ENCODE results near the gene PHLDB1. TPM values are rescaled to one million over a fixed set of nuclear protein-coding genes. Genes with fewer than 3 reads are reported as not detected.
"Not testable (repeated sequence)": the region's sequence is repeated elsewhere in the genome, so short reads cannot be mapped to it uniquely, and the experiment has no call there.

Gene PHLDB1
- total RNA-seq, 1 experiment from 2014 or later, result 76.7 TPM

DNA sequence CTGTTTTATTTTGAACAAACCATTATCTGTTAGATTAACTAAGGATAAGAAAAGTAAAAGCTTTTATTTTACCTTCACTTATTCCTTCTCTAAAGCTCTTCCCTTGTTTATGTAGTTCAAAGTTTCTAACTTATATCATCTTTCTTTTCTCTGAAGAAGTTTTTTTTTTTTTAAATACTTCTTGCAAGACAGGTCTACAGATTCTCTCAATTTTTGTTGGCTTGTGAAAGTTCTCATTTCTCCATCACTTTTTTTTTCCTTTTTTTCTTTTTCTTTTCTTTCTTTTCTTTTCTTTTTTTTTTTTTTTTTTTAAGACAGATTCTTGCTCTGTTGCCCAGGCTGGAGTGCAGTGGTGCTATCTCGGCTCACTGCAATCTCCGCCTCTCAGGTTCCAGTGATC is 76.8 kb downstream of the PHLDB1 start:
- DNase-seq (ENCODE audit: low read depth), result no peak

DNA sequence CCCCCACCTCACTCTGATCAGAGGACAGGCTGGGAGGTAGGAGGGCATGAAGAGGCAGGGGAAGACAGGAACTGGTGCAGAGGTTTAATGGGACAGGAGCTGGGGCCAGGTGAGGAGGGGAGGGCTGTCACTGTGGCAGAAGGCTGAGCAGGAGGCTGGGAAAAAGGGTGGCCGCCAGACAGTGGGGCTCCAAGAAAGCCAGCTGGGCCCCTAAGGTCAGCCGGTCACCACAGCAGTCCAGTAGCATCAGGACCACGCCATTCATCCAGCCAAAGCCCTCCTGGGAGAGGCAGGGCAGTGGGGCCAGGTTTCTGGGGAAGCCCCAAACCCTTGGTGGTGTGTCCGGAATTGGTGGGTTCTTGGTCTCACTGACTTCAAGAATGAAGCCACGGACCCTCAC is 80.5 kb downstream of the PHLDB1 start:
- no peak for DNase-seq (ENCODE audit: low read depth)

DNA sequence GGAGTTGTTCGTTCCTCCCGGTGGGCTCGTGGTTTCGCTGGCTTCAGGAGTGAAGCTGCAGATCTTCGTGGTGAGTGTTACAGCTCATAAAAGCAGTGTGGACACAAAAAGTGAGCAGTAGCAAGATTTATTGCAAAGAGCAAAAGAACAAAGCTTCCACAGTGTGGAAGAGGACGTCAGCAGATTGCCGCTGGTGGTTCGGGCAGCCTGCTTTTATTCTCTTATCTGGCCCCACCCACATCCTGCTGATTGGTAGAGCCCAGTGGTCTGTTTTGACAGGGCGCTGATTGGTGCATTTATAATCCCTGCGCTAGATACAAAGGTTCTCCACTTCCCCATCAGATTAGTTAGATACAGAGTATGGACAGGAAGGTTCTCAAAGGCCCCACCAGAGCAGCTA is 80.9 kb downstream of the PHLDB1 start:
- DNase-seq (ENCODE audit: low read depth), result not testable (repeated sequence)

DNA sequence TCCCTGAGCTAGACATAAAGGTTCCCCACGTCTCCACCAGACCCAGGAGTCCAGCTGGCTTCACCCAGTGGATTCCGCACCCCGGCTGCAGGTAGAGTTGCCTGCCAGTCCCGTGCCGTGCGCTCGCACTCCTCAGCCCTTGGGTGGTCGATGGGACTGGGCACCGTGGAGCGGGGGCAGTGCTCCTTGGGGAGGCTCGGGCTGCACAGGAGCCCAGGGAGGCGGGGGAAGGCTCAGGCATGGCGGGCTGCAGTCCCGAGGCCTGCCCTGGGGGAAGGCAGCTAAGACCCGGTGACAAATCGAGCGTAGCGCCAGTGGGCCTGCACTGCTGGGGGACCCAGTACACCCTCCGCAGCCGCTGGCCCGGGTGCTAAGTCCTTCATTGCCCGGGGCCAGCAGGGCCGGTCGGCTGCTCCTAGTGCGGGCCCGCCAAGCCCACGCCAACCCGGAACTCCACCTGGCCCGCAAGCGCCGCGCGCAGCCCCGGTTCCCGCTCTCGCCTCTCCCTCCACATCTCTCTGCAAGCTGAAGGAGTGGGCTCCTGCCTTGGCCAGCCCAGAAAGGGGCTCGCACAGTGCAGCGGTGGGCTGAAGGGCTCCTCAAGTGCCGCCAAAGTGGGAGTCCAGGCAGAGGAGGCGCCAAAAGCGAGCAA is 81.6 kb downstream of the PHLDB1 start:
- no peak for DNase-seq (ENCODE audit: low read depth)

DNA sequence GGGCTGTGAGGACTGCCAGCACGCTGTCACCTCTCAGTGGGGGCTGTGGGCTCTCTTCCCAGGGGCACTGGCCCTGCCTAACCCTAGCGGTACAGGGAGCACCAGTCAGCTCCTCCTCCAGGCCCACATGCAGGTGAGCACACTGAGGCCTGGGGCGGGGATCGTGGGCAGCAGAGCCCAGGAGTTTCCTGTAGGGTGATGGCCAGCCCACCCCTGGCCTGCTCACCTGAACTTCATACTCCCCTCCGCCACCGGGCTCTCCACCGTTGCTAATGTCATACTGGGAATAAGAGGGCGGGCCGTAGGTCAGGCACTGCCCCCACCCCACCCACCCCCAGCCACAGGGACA is 82.1 kb downstream of the PHLDB1 start:
- DNase-seq (ENCODE audit: low read depth), result no peak

DNA sequence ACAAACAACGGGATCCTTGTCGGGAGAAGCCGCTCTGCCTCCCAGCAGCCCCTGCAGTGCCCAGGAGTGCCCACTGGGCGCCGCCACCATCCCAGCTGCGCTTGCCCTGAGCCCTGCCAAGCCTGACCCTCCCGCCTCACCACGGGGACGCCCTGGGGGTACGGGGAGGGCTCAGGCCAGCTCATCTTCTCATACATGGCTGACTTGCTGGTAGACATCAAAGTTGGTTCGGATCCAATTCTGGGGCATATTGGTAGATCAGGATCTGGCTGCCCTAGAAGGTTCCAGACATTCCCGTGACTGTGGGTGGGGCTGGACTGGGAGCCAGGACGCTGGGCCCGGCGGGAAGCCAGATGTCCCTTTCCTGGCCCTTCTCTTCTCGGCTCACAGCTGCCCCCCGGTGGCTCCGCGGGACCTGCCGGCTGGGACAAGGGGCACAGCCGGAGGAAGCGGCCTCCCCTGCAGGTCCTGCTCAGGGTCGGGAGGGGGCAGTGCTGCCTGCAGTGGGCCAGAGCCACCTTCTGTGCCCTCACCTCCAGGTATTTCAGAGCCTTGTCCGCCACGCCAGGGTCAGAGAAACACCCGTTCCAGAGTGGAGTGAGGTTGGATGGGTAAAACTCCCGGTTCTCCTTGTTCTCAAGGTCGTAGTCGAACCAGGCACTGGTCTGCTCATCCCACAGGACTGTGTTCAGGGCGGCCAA is 82.6 kb downstream of the PHLDB1 start:
- peak; percentile 93 for DNase-seq (ENCODE audit: low read depth)

DNA sequence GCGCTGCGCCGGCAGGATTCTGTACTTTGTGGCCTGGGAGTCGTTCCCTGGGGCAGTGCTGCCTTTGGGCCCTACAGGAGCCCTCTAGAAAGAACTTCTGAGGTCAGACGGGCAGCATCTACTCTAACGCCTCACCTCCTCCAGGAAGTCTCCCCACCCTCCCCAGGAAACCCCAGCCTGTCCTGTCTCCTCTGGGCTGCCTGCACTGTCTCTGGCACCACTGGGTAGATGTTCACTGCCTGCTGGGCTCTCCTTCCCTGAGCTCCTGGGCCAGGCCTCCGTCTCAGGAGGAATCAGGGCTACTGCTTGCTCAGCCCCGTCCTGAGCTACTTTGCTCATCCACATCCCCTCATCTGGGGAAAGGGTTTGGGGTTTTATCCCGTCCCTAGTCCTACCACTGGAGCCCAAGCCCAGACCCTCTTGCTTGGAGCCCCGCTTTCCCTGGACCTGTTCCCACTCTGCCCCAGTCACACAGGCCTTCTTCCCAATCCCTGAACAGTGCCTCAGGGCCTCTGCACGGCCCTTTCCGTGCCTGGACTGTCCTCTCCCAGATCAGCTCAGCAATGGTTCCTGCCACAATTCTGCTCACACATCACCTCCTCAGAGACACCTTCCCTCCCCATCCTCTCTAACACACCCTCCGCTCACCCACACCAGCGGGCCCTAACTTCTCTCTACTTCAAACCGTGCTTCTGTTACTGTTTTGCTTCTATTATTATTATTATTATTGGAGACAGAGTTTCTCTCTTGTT is 83.3 kb downstream of the PHLDB1 start:
- DNase-seq (ENCODE audit: low read depth), result no peak

DNA sequence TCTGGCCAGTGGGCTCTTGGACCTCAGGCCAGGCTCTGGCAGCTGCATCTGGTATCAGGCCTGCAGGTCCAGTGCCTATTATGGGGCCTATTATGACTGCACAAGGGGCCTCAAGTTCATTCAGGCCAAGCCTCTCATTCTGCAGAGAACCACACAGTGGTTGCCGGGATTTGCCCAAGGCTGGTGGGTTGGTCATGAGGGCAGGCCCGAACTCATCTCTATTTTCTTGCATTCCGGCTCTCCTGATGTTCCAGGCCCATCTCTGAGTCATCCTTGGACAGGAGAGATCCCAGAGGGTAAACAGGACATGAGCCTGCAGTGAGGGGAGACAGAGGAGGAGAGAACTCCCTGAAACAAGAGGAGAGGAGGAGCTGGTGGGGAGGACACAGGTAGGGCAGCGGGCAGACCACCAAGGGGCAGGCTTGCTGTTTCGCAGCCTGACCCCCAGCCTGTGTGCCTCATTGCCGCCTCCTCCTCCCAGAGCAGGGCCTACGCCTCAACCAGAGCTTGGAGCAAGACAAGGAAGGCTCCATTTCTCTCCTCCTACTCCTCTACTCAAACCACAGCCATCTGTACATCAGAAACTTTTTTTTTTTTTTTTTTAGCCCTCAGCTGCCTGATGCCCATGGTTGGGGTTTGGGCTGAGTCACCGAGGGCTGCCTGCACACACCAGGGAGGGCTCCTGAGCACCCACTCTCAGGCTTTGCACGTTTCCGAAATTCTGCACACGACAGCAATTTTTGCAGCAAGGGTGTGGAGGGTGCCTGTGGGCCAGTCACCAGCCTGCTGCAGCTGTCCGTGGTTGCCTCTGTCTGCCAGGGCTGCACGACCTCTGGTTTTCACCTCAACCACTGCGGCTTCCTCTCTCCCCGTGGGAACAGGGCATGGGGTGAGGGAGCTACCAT is 84.8 kb downstream of the PHLDB1 start:
- peak; percentile 75 for DNase-seq (ENCODE audit: low read depth)

DNA sequence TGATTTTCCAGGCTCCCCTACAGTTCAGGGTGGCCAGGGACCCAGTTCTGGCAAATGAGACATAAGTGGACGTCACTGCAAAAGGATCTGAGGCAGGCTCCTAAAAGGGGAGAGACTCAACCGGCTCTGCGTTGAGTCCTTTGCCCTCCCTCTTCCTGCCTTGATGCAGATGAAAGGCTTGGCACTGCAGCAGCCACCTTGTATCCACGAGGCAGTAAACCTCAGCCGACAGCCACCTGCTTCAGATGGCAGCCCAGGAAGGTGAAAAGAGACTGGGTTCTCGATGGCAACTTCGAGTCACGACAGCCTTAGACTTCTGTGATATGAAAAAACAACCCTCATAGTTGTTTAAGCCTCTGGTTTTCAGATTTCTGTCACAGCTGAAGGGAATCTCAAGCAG is 86.8 kb downstream of the PHLDB1 start:
- DNase-seq (ENCODE audit: low read depth), result no peak

DNA sequence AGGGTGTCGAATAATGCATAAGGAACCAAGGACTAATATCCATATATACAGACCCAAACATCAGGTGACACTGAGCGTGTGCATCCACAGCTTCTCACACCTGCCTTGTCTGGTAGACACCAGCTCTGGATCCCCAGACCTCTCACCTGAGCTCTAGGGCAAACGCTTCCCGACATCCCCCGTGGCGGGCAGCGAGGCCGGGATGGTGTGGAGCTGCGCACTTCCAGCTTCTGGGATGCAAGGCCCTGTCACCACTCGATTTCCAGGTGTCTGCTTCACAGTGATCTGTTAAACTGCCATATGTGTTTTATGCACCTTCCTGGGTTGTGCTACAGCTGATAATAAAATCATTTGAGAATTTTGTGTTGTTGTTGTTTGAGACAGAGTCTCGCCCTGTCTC is 87.4 kb downstream of the PHLDB1 start:
- DNase-seq (ENCODE audit: low read depth), result no peak

DNA sequence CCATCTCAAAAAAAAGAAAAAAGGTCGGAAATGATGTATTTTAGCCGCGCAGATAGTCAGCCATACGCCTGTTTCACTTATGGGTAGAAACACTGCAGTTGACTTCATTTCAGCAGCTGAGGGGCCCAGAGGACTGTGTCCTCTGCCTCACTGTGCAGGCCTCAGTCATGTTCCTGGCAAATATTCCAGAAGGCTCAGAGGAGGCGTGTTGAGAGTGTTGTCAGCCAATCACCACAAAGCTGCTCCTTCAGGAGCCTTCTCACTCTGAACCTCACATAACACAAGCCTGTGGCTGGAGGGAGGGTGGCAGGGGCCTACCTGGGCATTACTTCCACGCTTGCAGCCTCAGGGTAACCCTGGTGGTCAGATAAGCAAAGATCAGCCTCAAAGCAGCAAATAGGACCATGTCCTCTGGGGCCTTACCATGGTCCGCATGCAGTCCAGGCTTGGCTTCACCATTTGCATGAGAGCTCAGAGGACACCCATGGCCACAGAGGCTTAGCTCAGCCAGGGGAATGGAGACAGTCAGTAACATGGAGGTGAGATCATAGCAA is 89.3 kb downstream of the PHLDB1 start:
- no peak for DNase-seq (ENCODE audit: low read depth)

DNA sequence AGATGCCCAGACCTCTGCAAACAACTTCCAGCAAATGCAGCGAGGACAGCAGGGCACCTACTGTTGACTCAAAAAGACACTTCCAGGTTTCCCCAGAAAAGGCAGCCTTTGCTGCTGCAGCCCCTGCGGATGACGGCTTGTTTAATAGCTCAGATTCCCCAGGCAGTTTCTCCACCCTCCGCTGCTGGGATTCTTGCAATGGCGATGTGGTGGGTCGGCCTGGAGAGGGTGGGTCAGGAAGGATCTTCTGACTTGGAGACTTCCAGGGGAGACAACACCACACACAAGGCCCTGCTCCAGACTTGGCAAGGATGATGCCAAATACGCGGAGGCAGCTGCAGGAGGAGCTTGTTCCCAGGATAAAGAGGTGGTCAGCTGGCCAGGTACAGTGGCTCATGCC is 89.9 kb downstream of the PHLDB1 start:
- DNase-seq (ENCODE audit: low read depth), result no peak

DNA sequence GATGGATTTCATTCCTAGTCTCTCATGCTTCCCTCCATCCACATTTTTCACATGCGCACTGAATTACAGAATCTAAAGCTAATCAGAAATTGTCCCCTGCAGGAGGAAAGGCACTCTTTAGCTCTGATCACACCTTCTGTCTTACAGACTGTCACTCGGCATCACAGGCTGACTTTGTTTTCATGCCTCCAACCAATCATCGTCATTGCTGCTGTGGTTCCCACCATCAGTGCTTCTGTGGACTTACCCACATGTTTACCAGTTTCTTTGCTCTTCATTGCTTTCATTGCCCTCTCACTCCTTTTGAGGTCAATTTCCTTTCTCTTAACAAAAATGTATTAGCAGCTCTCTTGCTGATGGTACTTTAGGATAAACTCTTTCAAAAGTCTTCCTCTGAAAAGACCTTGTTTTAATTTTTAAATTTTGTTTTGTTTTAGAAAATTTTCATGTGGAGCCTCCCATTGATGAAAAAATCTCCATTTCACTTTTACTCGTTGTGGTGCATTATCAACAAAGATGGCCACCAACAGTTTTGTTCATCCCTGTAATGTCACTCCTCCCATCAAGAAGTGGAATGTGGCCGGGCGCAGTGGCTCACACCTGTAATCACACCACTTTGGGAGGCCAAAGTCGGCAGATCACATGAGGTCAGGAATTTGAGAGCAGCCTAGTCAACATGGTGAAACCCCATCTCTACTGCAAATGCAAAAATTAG is 92.2 kb downstream of the PHLDB1 start:
- DNase-seq (ENCODE audit: low read depth), result no peak

DNA sequence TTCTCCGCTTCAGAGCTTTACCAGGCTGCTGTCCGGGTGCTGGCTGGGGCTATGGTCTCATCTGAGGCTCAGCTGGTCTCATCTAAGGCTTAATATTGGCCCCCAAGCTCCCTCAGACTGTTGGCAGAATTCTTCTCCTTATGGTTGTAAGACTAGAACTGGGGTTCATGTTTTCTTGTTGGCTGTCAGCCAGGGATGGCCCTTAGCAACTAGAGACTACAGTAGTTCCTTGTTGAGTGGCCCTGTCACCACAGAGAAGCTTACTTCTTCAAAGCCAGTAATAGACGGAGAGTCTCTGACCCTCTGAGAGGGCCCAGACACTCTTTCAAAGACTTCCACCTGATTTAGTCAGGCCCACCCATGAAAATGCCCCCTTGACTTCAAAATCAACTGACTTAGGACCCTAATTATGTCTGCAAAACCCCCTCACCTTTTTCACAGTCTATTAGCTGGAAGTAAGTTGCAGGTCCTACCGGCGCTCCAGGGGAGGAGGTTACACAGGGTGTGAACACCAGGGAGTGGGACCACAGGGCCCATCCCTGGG is 96.2 kb downstream of the PHLDB1 start:
- DNase-seq (ENCODE audit: low read depth), result no peak

DNA sequence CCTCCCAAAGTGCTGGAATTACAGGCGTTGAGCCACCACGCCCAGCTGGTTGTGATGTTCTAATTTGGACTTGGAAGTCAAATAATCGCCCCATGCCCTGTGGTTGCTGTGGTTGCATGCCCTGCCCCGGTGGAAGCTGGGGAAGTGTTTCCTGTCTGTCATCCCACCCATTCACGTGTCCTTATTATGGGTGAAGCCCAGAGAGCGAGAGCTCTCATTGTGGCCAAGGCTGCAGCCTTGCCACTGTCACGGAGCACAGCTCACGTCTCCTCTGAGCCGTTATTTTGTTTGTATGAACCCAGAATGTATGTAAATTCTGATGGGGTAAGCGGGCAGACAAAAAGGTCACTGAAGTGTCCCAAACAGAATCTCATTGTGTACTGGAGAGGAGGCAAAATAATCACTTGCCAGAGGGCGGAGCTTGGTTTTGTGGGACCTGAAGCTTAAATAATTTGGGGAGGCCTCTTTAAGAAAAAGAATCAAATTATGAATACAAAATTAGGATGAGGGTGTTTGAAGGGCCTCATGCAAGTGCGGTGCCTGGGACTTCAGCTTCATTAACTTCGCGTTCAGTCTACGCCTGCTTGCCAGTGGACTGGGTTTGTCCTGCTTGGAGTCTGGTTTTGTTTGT is 97.8 kb downstream of the PHLDB1 start:
- peak; percentile 61 for DNase-seq (ENCODE audit: low read depth)

DNA sequence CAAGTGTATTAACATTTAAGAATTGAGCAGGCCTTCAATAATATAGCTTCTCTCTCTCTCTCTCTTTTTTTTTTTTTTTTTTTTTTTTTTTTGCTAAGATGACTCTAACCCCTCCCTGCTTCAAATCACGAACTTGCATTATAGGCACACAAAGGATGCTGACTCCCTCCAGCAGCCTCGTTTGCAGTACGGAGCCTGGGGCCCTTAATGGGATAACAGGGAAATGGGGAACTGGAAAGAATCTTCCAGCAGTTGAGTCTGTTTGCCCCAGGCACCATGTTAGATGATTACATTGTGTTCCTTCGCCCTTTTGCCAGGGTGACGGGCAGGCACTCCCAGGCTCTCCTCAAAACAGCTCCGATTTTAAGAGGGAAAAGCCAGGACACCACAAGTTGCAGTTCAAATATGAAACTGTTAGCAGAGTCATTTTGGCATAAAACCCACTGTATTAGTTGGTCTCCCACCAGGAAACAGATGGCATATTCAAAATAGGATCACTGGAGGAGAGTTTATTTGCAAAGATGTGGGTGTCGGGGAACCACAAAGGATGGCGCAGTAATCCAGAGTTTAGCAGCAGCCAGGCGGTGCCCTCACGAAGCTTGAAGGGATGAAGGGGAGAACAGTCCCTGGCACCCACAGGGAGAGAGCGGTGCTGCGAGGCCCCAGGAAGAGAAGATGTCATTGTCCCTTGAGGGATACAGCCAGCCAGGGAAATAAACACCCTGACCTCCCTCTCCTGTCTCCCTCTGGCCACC is 98.6 kb downstream of the PHLDB1 start:
- DNase-seq (ENCODE audit: low read depth), result no peak

DNA sequence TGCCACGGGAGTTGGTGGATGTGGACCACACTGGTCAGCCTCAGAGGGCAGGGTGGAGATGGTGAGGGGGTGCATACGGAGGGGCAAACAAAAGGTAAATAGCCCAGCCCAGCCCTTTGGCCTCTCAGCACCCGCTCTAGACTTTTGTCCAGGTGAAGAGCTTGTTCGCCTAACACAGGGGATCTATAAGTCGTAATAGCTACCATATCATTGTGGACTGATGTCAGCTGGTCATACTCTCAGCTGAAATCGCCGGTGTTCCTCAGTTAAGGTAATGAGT is 99.1 kb downstream of the PHLDB1 start:
- DNase-seq (ENCODE audit: low read depth), result no peak
